HCT116 (cell line): ENCODE measurements around the gene DEFB131A. TPM values are rescaled to one million over a fixed set of nuclear protein-coding genes. Genes with fewer than 3 reads are reported as not detected.
"Not testable (repeated sequence)": the region's sequence is repeated elsewhere in the genome, so short reads cannot be mapped to it uniquely, and the experiment has no call there.

Experiments
- ATAC-seq: fragments of 200-7000 bp; cut with Tn5 transposase; 2 replicates; pipeline ENCODE4 v1.9.1; 2020; ENCODE audit warnings: mild to moderate bottlenecking, moderate library complexity
- BruUV-seq: library from RNA; stranded (reverse); fragments of 400-500 nt; replicated peaks from 2 replicates; lab custom pipeline; 2021; lab: Mats Ljungman, UMichigan
- CTCF ChIA-PET: fragments of 300-600 bp; sonication (Branson Sonifier 250); formaldehyde crosslinking; loops from one replicate; lab custom pipeline; 2021; ENCODE audit warnings: antibody characterized with exemption; lab: Charles Lee
- POLR2A ChIA-PET: fragments of 300-600, 350-600 bp; sonication (Branson Sonifier 250); formaldehyde crosslinking; loops from one replicate; lab custom pipeline; 2021; ENCODE audit warnings: antibody characterized with exemption; lab: Charles Lee
- RAD21 ChIA-PET, 2 experiments: fragments of 300-600 bp; sonication (Branson Sonifier 250); formaldehyde crosslinking; loops; one replicate each; lab custom pipeline; 2023; ENCODE audit warnings: low total read pairs in 2 of 2; ENCODE audit not compliant: uncharacterized antibody in 2 of 2, unreplicated experiment in 2 of 2, low non-redundant PET in 1 of 2; lab: Charles Lee
- DNase-seq: peaks from one replicate; pipeline ENCODE4 v3.0.0-alpha.2; 2010; ENCODE audit warnings: low read depth, low spot score
- H2AFZ ChIP-seq: fragments of 200-600 bp; shearing (Covaris generic), sonication (generic); 2 replicates; pipeline ENCODE4 v1.6.1; 2017; ENCODE audit warnings: low read depth, mixed run types, mixed read lengths, antibody characterized with exemption, low read length; ENCODE audit not compliant: poor library complexity, severe bottlenecking
- H3K27ac ChIP-seq: 2 replicates; pipeline ENCODE4 v1.5.1; 2012; ENCODE audit warnings: low read depth, low read length
- H3K27me3 ChIP-seq: fragments of 200-600 bp; sonication (generic); 2 replicates; pipeline ENCODE4 v1.6.1; 2016; ENCODE audit warnings: mixed run types, low read length, mixed read lengths; ENCODE audit not compliant: insufficient read depth
- H3K36me3 ChIP-seq, 2 experiments: fragments of 200-500 bp in 1 of 2; fragments of 200-600 bp in 1 of 2; sonication (Bioruptor generic) in 1 of 2; sonication (generic) in 1 of 2; 2 replicates each; pipeline versions ENCODE4 v1.5.1 to v1.6.1; 2014 to 2016; ENCODE audit warnings: low read length in 2 of 2, inconsistent platforms in 1 of 2, mixed read lengths in 1 of 2, mixed run types in 1 of 2; ENCODE audit not compliant: insufficient read depth in 2 of 2, control insufficient read depth in 1 of 2
- H3K4me1 ChIP-seq, 2 experiments: fragments of 200-600 bp in 1 of 2; sonication (generic) in 1 of 2; 2 replicates each; pipeline versions ENCODE4 v1.5.1 to v1.6.1; 2012 to 2017; ENCODE audit warnings: low read length in 2 of 2, inconsistent platforms in 1 of 2, mild to moderate bottlenecking in 1 of 2, mixed read lengths in 1 of 2, mixed run types in 1 of 2, moderate library complexity in 1 of 2; ENCODE audit not compliant: insufficient read depth in 2 of 2, control insufficient read depth in 1 of 2
- H3K4me2 ChIP-seq: fragments of 200-600 bp; sonication (generic); 2 replicates; pipeline ENCODE4 v1.6.1; 2017; ENCODE audit warnings: mixed run types, low read length, mixed read lengths
- H3K4me3 ChIP-seq, 2 experiments: fragments of 200-600 bp in 1 of 2; sonication (generic) in 1 of 2; replicated peaks in 1 of 2; 2 replicates each; pipeline ENCODE4 v1.5.1; 2011 to 2016; ENCODE audit warnings: low read length in 2 of 2, control low read depth in 1 of 2, low read depth in 1 of 2, mild to moderate bottlenecking in 1 of 2, mixed read lengths in 1 of 2, mixed run types in 1 of 2
- H3K79me2 ChIP-seq: fragments of 200-600 bp; sonication (generic); 2 replicates; pipeline ENCODE4 v1.6.1; 2017; ENCODE audit warnings: mild to moderate bottlenecking, mixed run types, low read length, moderate library complexity, mixed read lengths; ENCODE audit not compliant: insufficient read depth
- H3K9ac ChIP-seq: fragments of 200-600 bp; sonication (generic); 2 replicates; pipeline ENCODE4 v1.6.1; 2016; ENCODE audit warnings: low read length, mixed read lengths
- H3K9me2 ChIP-seq: fragments of 200-600 bp; sonication (generic), shearing (Covaris generic); 2 replicates; pipeline ENCODE4 v1.6.1; 2017; ENCODE audit warnings: mixed run types, mild to moderate bottlenecking, moderate library complexity; ENCODE audit not compliant: insufficient read depth
- H3K9me3 ChIP-seq, 2 experiments: fragments of 200-500 bp in 1 of 2; fragments of 200-600 bp in 1 of 2; sonication (Bioruptor generic) in 1 of 2; sonication (generic) in 1 of 2; 2 replicates each; pipeline ENCODE4 v1.6.1; 2014 to 2017; ENCODE audit warnings: low read length in 2 of 2, mixed read lengths in 2 of 2, inconsistent platforms in 1 of 2, low read depth in 1 of 2, mild to moderate bottlenecking in 1 of 2, mixed run types in 1 of 2, moderate library complexity in 1 of 2; ENCODE audit not compliant: control insufficient read depth in 1 of 2, insufficient read depth in 1 of 2
- H4K20me1 ChIP-seq: fragments of 200-600 bp; sonication (generic), shearing (Covaris generic); 2 replicates; pipeline ENCODE4 v1.6.1; 2017; ENCODE audit warnings: mixed run types, mild to moderate bottlenecking, moderate library complexity; ENCODE audit not compliant: insufficient read depth
- intact Hi-C: fragments of 100-400 bp; cut with micrococcal nuclease; formaldehyde crosslinking; loops from 2 replicates; pipeline ENCODE4 v1.10.0; 2022
- total RNA-seq: library from RNA; stranded (reverse); gene quantifications from one replicate; pipeline ENCODE4 v1.2.1, GENCODE V29; 2021; ENCODE audit not compliant: unreplicated experiment

The DEFB131A gene
- total RNA-seq, 1 experiment from 2014 or later, result not detected

DNA sequence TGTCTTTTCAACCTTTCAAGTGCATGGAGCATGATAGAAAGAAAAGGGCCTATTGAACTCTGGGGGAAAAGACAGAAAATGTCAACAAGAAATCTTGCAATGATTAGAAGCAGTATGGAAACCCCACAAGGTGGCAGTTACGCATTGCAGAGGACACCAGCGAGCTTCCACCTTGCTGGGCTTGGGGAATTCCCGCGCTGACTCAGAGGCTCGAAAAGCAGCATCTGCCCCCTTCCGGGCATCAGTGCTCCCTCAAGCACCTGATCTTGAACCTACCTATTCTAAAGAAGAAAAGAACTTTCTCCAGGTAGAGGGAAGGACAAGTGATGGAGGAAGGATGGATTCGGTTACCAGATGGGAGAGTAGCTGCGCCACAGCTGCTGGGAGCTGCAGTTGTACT, 35.3 kb downstream of the DEFB131A start:
- CTCF ChIA-PET, H3K4me2 ChIP-seq, H3K4me1 ChIP-seq, H3K9me3 ChIP-seq, BruUV-seq, H3K9ac ChIP-seq, H4K20me1 ChIP-seq, POLR2A ChIA-PET, H3K79me2 ChIP-seq, RAD21 ChIA-PET, H3K9me2 ChIP-seq, H3K27ac ChIP-seq, DNase-seq, ATAC-seq, H3K36me3 ChIP-seq, intact Hi-C loops, H3K4me3 ChIP-seq, H3K27me3 ChIP-seq, H2AFZ ChIP-seq: not testable (repeated sequence)

DNA sequence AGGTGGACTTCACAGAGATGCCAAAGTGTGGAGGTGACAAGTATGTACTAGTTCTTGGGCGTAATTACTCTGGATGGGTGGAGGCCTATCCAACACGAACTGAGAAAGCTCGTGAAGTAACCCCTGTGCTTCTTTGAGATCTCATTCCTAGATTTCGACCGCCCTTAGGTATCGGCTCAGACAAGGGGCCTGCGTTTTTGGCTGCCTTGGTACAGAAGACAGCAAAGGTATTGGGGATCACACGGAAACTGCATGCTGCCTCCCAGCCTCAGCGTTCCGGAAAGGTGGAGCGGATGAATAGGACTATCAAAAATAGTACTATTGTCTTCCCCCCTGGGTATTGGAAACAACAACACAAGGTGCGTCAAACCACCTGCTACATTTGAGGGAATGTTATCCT, 35.9 kb downstream of the DEFB131A start:
- H3K27me3 ChIP-seq, H3K9ac ChIP-seq, H2AFZ ChIP-seq, BruUV-seq, intact Hi-C loops, H3K4me1 ChIP-seq, H3K9me3 ChIP-seq, ATAC-seq, CTCF ChIA-PET, H3K79me2 ChIP-seq, H4K20me1 ChIP-seq, H3K36me3 ChIP-seq, POLR2A ChIA-PET, H3K4me3 ChIP-seq, DNase-seq, RAD21 ChIA-PET, H3K4me2 ChIP-seq, H3K9me2 ChIP-seq, H3K27ac ChIP-seq: not testable (repeated sequence)

DNA sequence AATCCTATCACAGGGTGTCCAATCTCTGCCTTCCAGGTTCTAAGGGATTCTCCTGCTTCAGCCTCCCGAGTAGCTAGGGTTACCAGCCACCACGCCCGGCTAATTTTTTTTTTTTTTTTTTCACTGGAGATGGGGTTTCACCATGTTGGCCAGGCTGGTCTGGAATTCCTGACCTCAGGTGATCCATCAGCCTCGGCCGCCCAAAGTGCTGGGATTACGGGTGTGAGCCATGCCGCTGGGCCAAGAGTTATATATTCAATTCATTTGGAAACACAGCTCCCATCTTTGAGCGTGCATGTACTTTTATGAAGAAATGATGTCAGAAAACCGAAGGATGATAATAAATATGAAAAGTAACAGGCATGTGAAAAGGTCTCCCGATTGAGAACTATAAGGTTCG, 38.7 kb downstream of the DEFB131A start:
- H3K36me3 ChIP-seq, DNase-seq, H3K4me3 ChIP-seq, H3K4me2 ChIP-seq, CTCF ChIA-PET, H3K9me3 ChIP-seq, POLR2A ChIA-PET, H3K9me2 ChIP-seq, BruUV-seq, H3K27me3 ChIP-seq, ATAC-seq, H3K9ac ChIP-seq, intact Hi-C loops, H3K79me2 ChIP-seq, RAD21 ChIA-PET, H2AFZ ChIP-seq, H3K27ac ChIP-seq, H3K4me1 ChIP-seq, H4K20me1 ChIP-seq: not testable (repeated sequence)

DNA sequence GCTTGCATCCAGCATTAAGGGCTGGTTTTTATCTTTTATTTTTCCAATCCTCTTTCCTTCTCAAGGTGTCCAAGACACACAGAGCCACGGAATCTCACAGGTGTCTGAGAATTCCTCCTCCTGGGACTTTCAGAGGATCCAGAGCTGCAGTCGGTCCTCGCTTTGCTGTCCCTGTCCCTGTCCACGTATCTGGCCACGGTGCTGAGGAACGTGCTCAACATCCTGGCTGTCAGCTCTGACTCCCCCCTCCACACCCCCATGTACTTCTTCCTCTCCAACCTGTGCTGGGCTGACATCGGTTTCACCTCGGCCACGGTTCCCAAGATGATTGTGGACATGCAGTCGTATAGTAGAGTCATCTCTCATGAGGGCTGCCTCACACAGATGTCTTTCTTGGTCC, 39.5 kb downstream of the DEFB131A start:
- H4K20me1 ChIP-seq, intact Hi-C loops, H3K4me3 ChIP-seq, BruUV-seq, H3K4me1 ChIP-seq, H3K4me2 ChIP-seq, RAD21 ChIA-PET, H3K9ac ChIP-seq, H2AFZ ChIP-seq, H3K9me2 ChIP-seq, H3K9me3 ChIP-seq, H3K36me3 ChIP-seq, POLR2A ChIA-PET, H3K27me3 ChIP-seq, CTCF ChIA-PET, DNase-seq, ATAC-seq, H3K79me2 ChIP-seq, H3K27ac ChIP-seq: not testable (repeated sequence)

DNA sequence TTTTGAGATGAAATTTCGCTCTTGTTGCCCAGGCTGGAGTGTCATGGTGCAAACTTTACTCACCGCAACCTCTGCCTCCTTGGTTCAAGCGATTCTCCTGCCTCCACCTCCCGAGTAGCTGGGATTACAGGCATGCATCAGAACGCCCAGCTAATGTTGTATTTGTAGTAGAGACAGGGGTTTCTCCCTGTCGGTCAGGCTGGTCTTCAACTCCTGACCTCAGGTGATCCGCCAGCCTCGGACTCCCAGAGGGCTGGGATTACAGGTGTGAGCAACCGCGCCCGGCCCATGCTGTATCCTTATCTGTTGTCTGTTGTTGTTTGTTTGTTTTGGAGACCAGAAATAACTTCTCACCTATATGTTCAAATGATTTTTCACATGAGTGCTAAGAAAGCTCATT, 42.7 kb downstream of the DEFB131A start:
- H3K9me3 ChIP-seq, H3K4me1 ChIP-seq, RAD21 ChIA-PET, BruUV-seq, intact Hi-C loops, H2AFZ ChIP-seq, H3K27me3 ChIP-seq, H3K79me2 ChIP-seq, H3K27ac ChIP-seq, H3K36me3 ChIP-seq, H3K4me2 ChIP-seq, DNase-seq, CTCF ChIA-PET, H3K9me2 ChIP-seq, H3K9ac ChIP-seq, H3K4me3 ChIP-seq, POLR2A ChIA-PET, H4K20me1 ChIP-seq, ATAC-seq: not testable (repeated sequence)
